K562 (cell line): ENCODE data around the gene BCL10. TPM values are rescaled to one million over a fixed set of nuclear protein-coding genes. Genes with fewer than 3 reads are reported as not detected.

ENCODE experiments used
- ARID4B ChIP-seq: sonication (generic); formaldehyde crosslinking; IDR thresholded peaks from 2 replicates; pipeline ENCODE4 v1.8.0; 2022; ENCODE audit warnings: mild to moderate bottlenecking, missing genetic modification reagents
- CCAR2 ChIP-seq: fragments of 200-400 bp; formaldehyde crosslinking; IDR thresholded peaks from 2 replicates; pipeline ENCODE4 v1.6.1; 2017; ENCODE audit warnings: mild to moderate bottlenecking, low read depth, low read length
- CREB3 ChIP-seq: fragments of 450-650 bp; conservative IDR thresholded peaks from 2 replicates; pipeline ENCODE4 v1.6.1; 2016; ENCODE audit warnings: missing genetic modification characterization, low read depth, mild to moderate bottlenecking, missing compliant biosample characterization, moderate library complexity
- HDAC6 ChIP-seq: IDR thresholded peaks from 2 replicates; pipeline ENCODE4 v1.6.1; 2012; ENCODE audit warnings: low read depth, mild to moderate bottlenecking, control low read depth, inconsistent platforms, low read length, moderate library complexity
- HNRNPH1 ChIP-seq: fragments of 200-400 bp; formaldehyde crosslinking; optimal IDR thresholded peaks from 2 replicates; pipeline ENCODE3; 2017; ENCODE audit warnings: low read depth, mild to moderate bottlenecking, low read length, moderate library complexity
- MAZ ChIP-seq, 2 experiments: fragments of 450-650 bp in 1 of 2; sonication (generic) in 1 of 2; formaldehyde crosslinking; IDR thresholded peaks in 1 of 2; conservative IDR thresholded peaks in 1 of 2; 2 replicates each; pipeline versions ENCODE4 v1.4.0 to v1.5.0; 2020; ENCODE audit warnings: mild to moderate bottlenecking in 1 of 2, missing genetic modification reagents in 1 of 2
- RFX5 ChIP-seq: IDR thresholded peaks from 2 replicates; pipeline ENCODE4 v1.6.1; 2011; ENCODE audit warnings: low read depth, mild to moderate bottlenecking, improper control_type of control experiment, low read length
- SAFB ChIP-seq: fragments of 200-400 bp; formaldehyde crosslinking; IDR thresholded peaks from 2 replicates; pipeline ENCODE4 v1.6.1; 2017; ENCODE audit warnings: low read depth, low read length, borderline replicate concordance
- ZBTB43 ChIP-seq: sonication (generic); formaldehyde crosslinking; IDR thresholded peaks from 2 replicates; pipeline ENCODE4 v1.8.0; 2023; ENCODE audit warnings: mild to moderate bottlenecking, missing genetic modification reagents
- ZNF184 ChIP-seq: sonication (generic); formaldehyde crosslinking; IDR thresholded peaks from 2 replicates; pipeline ENCODE4 v1.5.0; 2020; ENCODE audit warnings: missing genetic modification reagents
- ZNF57 ChIP-seq: fragments of 450-650 bp; formaldehyde crosslinking; IDR thresholded peaks from 2 replicates; pipeline ENCODE4 v1.4.0; 2020; ENCODE audit warnings: mild to moderate bottlenecking, moderate library complexity
- polyA plus RNA-seq, 8 experiments: library from polyadenylated mRNA; depleted of rRNA in 4 of 8; stranded (reverse) in 5 of 8; unstranded in 3 of 8; fragments of >200 nt; fragmentation: Nextera tagmentation in 2 of 8; fragmentation: Illumina TruSeq in 1 of 8; extraction: Ambion mirVana in 2 of 8; extraction: Trizol in 1 of 8; gene quantifications; 2 replicates each; pipeline versions ENCODE4 v1.2.1 to v1.2.3, GENCODE V29; 2011 to 2014; ENCODE audit warnings: inconsistent platforms in 1 of 8, missing spikeins in 1 of 8
- total RNA-seq, 7 experiments: library from RNA; depleted of rRNA in 6 of 7; stranded (reverse); fragments of >200 nt in 6 of 7; fragmentation: Illumina TruSeq in 2 of 7; extraction: Trizol in 2 of 7; gene quantifications; 2 replicates each; pipeline versions ENCODE4 v1.2.1 to v1.2.3, GENCODE V29; 2011 to 2021; ENCODE audit warnings: low replicate concordance in 1 of 7

Gene BCL10
- total and polyA plus RNA-seq, 9 of the 15 experiments (the other 6 are each of a cell fraction or from before 2014, with no cell fraction given), result 8.0 to 19.4 (median 12.3) TPM

- TF ChIP-seq ZBTB43 (CRISPR knock-in tag) (no peak), SAFB (no peak), RFX5 (no peak), HNRNPH1 (no peak), HDAC6 (no peak), MAZ (CRISPR knock-in tag; conservative IDR thresholded peaks at IDR 0.05 in 1 of 2, IDR thresholded peaks at IDR 0.05 in 1 of 2) (no peak), CCAR2 (no peak), ZNF57 (CRISPR knock-in tag) (no peak), CREB3 (tag) (no peak), ZNF184 (CRISPR knock-in tag) (no peak), ARID4B (CRISPR knock-in tag) (no peak)
Observed at GRCh38 chr1:85315789-85316188, 39.4 kb upstream of the BCL10 start (continued).
